Measurements from ENCODE around the gene RDH11. TPM values are rescaled to one million over a fixed set of nuclear protein-coding genes. Genes with fewer than 3 reads are reported as not detected.

RDH11 gene
- total RNA-seq, 2 donors from 2014 or later: 43.2 to 51.6 TPM

DNA sequence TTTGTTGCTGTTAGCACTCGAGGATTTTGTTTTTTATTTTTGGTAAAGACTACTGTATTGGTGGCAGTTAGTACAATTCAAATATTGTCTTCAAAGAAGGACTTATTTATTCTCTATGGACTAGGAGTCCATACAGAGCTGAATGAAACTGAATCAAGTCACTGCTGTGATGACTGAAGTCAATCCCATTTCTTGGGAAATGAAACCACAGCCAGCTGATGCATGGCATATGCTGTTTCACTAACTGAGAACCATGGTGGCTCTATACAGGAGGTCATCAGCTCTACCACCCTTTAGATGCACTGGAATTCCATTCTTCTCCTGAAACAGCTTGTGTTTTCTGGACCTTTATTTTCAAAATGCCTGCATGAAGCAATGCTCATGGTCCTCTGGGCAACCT, 43.4 kb downstream of the RDH11 start:
- H3K27me3 ChIP-seq (replicated peaks; ENCODE audit: insufficient read depth): no peaks in the 10 kb centered on the region
- peaks cover 70% of the 10 kb centered on the region for H3K36me3 ChIP-seq
- no peaks in the 10 kb centered on the region for H3K9me3 ChIP-seq
- no peak overlapping the region for H3K4me3 ChIP-seq
- ATAC-seq (ENCODE audit: insufficient number of reproducible peaks, low FRiP score, low read depth) (no peak), DNase-seq (ENCODE audit: low spot score) (no peak)
- TF ChIP-seq, protein P1, sequence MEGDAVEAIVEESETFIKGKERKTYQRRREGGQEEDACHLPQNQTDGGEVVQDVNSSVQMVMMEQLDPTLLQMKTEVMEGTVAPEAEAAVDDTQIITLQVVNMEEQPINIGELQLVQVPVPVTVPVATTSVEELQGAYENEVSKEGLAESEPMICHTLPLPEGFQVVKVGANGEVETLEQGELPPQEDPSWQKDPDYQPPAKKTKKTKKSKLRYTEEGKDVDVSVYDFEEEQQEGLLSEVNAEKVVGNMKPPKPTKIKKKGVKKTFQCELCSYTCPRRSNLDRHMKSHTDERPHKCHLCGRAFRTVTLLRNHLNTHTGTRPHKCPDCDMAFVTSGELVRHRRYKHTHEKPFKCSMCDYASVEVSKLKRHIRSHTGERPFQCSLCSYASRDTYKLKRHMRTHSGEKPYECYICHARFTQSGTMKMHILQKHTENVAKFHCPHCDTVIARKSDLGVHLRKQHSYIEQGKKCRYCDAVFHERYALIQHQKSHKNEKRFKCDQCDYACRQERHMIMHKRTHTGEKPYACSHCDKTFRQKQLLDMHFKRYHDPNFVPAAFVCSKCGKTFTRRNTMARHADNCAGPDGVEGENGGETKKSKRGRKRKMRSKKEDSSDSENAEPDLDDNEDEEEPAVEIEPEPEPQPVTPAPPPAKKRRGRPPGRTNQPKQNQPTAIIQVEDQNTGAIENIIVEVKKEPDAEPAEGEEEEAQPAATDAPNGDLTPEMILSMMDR (IDR thresholded peaks at IDR 0.05): no peak
- no peaks in the 10 kb centered on the region for H3K4me1 ChIP-seq (ENCODE audit: control insufficient read depth in 1 of 2, low read depth in 2 of 2)
- H3K27ac ChIP-seq: no peak overlapping the region

DNA sequence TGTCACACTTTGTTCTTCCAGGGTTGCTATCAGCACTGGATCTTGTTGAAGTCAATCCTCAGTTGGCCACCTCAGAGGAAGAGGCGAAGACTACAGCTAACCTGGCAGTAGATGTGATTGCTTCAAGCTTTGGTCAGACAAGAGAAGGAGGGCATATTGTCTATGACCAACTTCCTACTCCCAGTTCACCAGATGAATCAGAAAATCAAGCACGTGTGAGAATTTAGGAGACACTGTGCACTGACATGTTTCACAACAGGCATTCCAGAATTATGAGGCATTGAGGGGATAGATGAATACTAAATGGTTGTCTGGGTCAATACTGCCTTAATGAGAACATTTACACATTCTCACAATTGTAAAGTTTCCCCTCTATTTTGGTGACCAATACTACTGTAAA, 44.9 kb downstream of the RDH11 start:
- H3K4me3 ChIP-seq: no peak overlapping the region
- H3K9me3 ChIP-seq: no peaks in the 10 kb centered on the region
- no peak overlapping the region for H3K27ac ChIP-seq
- peaks cover 63% of the 10 kb centered on the region for H3K36me3 ChIP-seq
- no peak for ATAC-seq (ENCODE audit: insufficient number of reproducible peaks, low FRiP score, low read depth)
- H3K4me1 ChIP-seq (ENCODE audit: control insufficient read depth in 1 of 2, low read depth in 2 of 2): no peaks in the 10 kb centered on the region
- no peak for DNase-seq (ENCODE audit: low spot score)
- TF ChIP-seq, protein P1 (IDR thresholded peaks at IDR 0.05): no peak
- H3K27me3 ChIP-seq (replicated peaks; ENCODE audit: insufficient read depth): no peaks in the 10 kb centered on the region

DNA sequence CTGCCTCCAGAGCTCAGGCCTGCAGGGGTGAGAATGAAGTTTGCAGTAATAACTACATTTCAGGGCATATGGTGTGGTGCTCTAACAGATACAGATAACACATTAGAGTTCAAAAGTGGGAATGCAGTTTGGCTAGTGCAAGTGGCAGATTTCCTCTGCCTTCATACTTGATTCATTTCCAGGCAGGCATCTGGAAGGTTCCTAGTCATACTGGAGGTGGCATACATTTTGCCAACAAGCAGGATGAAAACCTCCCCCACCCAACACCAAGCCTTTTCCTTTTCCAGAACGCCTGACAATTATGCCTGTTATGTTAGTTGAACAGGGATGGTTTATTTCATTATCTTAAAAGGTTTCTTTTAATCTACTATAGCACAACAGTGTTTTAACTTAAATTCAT, 45.4 kb downstream of the RDH11 start:
- Histone ChIP-seq H3K36me3 (peaks cover 59% of the 10 kb centered on the region), H3K27ac (no peak overlapping the region)
- ATAC-seq (ENCODE audit: insufficient number of reproducible peaks, low FRiP score, low read depth): no peak

DNA sequence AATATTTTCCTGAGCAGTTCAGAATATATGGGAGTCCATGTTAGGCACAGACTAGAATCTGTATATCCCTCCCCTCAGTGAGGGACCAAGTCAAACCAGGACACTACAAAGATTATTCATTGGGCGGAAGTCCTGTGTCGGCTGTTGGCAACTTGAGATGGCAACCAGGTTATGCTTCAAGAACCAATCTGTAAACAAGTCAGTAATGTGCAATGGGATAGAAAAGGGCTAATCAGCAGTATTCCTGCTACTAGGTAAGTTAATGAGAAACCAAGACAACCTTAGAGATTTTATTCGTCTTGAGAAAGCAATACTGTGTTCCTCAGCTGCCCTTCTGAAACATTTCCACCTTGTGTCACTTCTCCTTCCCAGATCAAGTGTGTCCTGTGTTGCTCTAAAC, 49.4 kb downstream of the RDH11 start:
- Histone ChIP-seq H3K36me3 (peaks cover 29% of the 10 kb centered on the region), H3K27ac (no peak overlapping the region), H3K4me1 (ENCODE audit: control insufficient read depth in 1 of 2, low read depth in 2 of 2) (no peaks in the 10 kb centered on the region), H3K27me3 (replicated peaks; ENCODE audit: insufficient read depth) (no peaks in the 10 kb centered on the region), H3K9me3 (no peaks in the 10 kb centered on the region), H3K4me3 (no peak overlapping the region)
- no peak for DNase-seq (ENCODE audit: low spot score)
- no peak for ATAC-seq (ENCODE audit: insufficient number of reproducible peaks, low FRiP score, low read depth)
- TF ChIP-seq, protein P1 (IDR thresholded peaks at IDR 0.05): no peak

More for the DNA sequence above, 45.4 kb downstream of the RDH11 start:
- no peak for DNase-seq (ENCODE audit: low spot score)
- Histone ChIP-seq H3K4me1 (ENCODE audit: control insufficient read depth in 1 of 2, low read depth in 2 of 2) (no peaks in the 10 kb centered on the region), H3K9me3 (no peaks in the 10 kb centered on the region), H3K4me3 (no peak overlapping the region), H3K27me3 (replicated peaks; ENCODE audit: insufficient read depth) (no peaks in the 10 kb centered on the region)
- TF ChIP-seq, protein P1 (IDR thresholded peaks at IDR 0.05): no peak

DNA sequence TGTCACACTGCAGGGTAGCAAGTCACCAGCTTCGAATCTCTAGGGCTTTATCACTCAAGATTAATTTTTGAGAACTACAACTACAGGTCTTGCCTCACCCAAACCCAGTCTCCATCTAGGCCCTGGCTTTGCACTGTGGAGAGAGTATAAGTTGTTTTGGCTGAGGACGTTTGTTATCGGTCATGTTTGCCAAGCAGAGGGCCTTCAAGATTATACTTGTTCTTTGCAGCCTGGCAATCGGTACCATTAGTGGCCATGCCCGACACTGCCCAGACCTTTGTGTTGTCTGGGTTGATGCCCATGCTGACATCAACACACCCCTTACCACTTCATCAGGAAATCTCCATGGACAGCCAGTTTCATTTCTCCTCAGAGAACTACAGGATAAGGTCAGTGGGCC, 50.1 kb downstream of the RDH11 start:
- TF ChIP-seq, protein P1 (IDR thresholded peaks at IDR 0.05): no peak
- Histone ChIP-seq H3K4me3 (no peak overlapping the region), H3K9me3 (no peaks in the 10 kb centered on the region), H3K36me3 (peaks cover 21% of the 10 kb centered on the region), H3K27ac (no peak overlapping the region), H3K4me1 (ENCODE audit: control insufficient read depth in 1 of 2, low read depth in 2 of 2) (no peaks in the 10 kb centered on the region), H3K27me3 (replicated peaks; ENCODE audit: insufficient read depth) (no peaks in the 10 kb centered on the region)
- DNase-seq (ENCODE audit: low spot score) (no peak), ATAC-seq (ENCODE audit: insufficient number of reproducible peaks, low FRiP score, low read depth) (no peak)
